ENCODE results near the gene PTPRM. TPM values are rescaled to one million over a fixed set of nuclear protein-coding genes. Genes with fewer than 3 reads are reported as not detected.

Gene PTPRM
- total RNA-seq, 4 donors from 2014 or later: 206 to 337 (median 255) TPM

DNA sequence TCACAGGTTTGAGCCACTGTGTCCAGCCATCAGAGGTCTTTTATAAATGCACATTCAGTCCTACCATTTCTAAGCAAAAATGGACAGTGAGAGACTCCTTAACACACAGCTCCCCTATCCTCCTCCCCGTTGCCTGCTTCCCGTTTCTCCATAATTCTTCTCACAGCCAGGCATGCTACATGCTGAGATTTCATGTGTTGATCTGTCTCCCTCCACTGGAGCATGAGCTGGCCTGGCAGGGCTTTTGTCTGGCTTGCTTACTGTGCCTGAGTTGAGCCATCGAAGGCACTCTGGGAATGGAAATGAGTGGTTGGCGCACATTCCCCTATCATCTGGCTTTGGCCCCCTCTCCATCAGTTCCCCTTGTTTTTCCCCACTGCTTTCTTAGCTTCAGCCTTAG, 413.5 kb downstream of the PTPRM start:
- TF ChIP-seq CTCF (IDR thresholded peaks at IDR 0.05; ENCODE audit: low read depth): no peak

DNA sequence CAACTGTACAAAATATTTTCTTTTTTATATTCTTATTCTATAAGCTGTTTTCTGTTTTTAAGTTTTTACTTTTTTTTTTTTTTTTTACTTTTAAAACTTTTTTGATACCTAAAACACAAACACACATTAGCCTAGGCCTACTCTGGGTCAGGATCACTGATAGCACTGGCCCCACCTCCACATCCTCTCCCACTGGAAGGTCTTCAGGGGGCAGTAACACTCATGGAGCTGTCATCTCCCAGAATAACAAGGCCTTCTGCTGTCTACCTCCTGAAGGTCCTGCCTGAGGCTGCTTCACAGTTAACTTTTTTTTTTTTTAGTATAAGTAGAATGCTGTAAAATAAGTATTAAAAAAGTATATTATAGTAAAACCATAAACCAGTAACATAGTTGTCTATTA, 415.1 kb downstream of the PTPRM start:
- no peak for TF ChIP-seq CTCF (IDR thresholded peaks at IDR 0.05; ENCODE audit: low read depth)

DNA sequence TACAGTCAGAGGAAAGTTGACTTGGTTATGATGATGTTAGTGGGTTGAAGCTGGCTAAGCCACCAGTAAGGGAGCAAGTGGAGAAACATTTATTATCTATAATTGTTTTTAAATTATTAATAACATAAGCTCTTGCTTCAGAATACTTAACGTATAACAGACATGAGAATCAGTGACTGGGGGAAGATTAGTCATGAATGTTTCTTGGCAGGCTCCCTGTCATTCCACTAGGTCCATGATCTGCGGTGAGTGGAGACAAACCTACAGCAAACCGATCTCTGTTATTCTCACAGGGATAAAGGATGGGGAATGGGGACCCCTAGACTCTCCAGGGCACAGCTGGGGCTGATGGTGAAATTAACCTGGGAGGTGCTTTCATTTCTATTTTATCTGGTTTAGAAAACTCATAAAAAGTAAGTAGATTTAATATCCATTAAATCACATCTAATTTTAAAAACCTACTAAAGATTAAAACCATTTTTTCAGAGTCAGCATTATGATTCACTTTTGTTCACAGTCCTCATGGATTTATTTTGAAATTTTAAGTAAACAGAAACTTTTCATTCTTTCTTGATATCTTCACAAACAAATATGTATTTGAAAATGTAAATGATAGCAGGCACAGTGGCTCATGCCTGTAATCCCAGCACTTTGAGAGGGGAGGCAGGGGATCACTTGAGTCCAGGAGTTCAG, 420.3 kb downstream of the PTPRM start:
- TF ChIP-seq CTCF (IDR thresholded peaks at IDR 0.05; ENCODE audit: low read depth): no peak

DNA sequence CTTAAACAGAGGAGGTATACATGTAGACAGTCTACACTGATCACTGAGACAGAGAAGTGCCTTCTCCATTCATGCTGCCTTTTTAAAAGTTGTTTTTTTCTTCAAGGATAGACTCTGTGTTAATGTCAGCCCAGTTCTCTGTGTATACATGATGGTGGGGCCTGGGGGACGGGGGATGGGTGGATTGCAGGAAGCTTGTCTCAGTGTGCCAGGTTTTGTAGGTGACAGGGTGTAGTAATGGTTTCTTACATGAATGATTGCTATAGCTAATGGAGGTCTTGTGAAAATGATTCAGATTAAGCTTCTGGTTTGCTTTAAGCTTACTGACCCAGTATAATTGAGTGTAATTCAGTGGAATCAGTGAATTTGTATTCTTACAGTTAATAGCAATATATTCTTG, 423.6 kb downstream of the PTPRM start:
- no peak for TF ChIP-seq CTCF (IDR thresholded peaks at IDR 0.05; ENCODE audit: low read depth)

DNA sequence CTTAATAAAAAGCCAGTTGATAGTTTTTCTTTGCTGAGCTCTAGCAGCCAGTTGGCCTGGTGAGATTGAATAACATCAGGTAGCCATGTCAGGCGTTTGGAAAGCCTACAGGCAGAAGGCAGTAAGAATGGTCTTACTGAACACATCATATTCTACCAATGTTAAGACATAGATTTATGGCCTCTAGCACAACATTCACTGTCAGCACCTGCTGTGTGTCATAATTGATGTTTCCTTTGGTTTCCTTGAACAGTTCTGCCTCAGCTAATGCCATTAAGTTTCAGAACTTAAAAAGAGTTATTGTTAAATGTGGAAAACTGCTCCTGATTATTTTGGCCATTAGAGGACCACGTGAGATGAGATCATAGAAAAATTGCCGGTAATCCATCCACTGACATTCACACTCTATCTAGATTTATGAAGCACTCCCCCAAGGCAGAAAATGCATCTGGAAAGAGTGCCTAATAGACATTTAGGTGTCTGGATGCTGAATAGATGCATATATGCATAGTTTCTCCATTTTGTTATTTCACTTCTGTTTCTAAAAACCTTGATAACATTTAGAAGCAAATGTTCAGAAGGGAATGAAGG, 434.7 kb downstream of the PTPRM start:
- no peak for TF ChIP-seq CTCF (IDR thresholded peaks at IDR 0.05; ENCODE audit: low read depth)

- TF ChIP-seq CTCF (IDR thresholded peaks at IDR 0.05; ENCODE audit: low read depth): no peak
Measured at GRCh38 chr18:8003878-8004675, 437.0 kb downstream of the PTPRM start.

DNA sequence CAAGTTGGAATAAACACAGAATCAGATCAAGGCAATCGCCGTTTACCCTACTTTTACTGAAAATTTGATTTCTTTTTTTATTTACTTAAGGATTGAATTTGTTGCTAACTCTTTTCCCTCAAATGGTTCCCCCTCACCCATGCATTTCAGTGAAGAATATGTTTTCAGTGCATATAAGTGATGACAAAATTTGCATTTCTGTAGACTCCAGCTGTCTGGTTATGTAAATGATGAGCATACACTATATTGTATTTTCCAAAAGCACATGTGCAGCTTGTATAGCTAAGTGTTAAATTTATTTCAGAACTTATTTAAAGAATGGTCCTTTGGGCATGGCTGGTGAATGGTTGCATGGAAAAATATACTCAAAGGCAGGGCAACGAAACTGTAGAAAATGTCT, 437.7 kb downstream of the PTPRM start:
- TF ChIP-seq CTCF (IDR thresholded peaks at IDR 0.05; ENCODE audit: low read depth): no peak

Data from subcutaneous adipose tissue (tissue), 4 donors.